DND-41 (cell line): ENCODE measurements around the gene ZNF566.

Source experiments
- ATAC-seq: fragments of 200-7000 bp; cut with Tn5 transposase; 3 replicates; pipeline ENCODE4 v1.9.1; 2021; ENCODE audit warnings: low read depth; ENCODE audit not compliant: insufficient read depth
- DNase-seq: peaks from one replicate; pipeline ENCODE4 v3.0.0-alpha.2; 2020
- H2AFZ ChIP-seq: 2 replicates; pipeline ENCODE4 v1.6.0; 2012; ENCODE audit warnings: low read depth, low read length
- H3K27ac ChIP-seq: 2 replicates; pipeline ENCODE4 v1.5.1; 2012; ENCODE audit warnings: low read length, inconsistent platforms
- H3K27me3 ChIP-seq: fragments of 200-600 bp; sonication (generic); 2 replicates; pipeline ENCODE4 v1.6.0; 2012; ENCODE audit warnings: low read length, mild to moderate bottlenecking, inconsistent platforms; ENCODE audit not compliant: insufficient read depth, poor library complexity
- H3K36me3 ChIP-seq: 2 replicates; pipeline ENCODE4 v1.5.1; 2012; ENCODE audit warnings: low read length, inconsistent platforms; ENCODE audit not compliant: insufficient read depth
- H3K4me1 ChIP-seq: 2 replicates; pipeline ENCODE4 v1.5.1; 2012; ENCODE audit warnings: mild to moderate bottlenecking, low read length; ENCODE audit not compliant: insufficient read depth
- H3K4me2 ChIP-seq: 2 replicates; pipeline ENCODE4 v1.6.0; 2012; ENCODE audit warnings: mild to moderate bottlenecking, moderate library complexity, low read length, inconsistent platforms; ENCODE audit not compliant: insufficient read depth
- H3K4me3 ChIP-seq, 2 experiments: fragments of 200-600 bp in 1 of 2; shearing (Covaris generic) in 1 of 2; 2 replicates each; pipeline ENCODE4 v1.5.1; 2012 to 2016; ENCODE audit warnings: inconsistent platforms in 2 of 2, low read length in 2 of 2, mild to moderate bottlenecking in 2 of 2, low read depth in 1 of 2, moderate library complexity in 1 of 2
- H3K79me2 ChIP-seq: 2 replicates; pipeline ENCODE4 v1.6.0; 2012; ENCODE audit warnings: low read length, inconsistent platforms; ENCODE audit not compliant: insufficient read depth
- H3K9ac ChIP-seq: 2 replicates; pipeline ENCODE4 v1.6.0; 2012; ENCODE audit warnings: low read depth, mild to moderate bottlenecking, inconsistent platforms, low read length, moderate library complexity
- H3K9me3 ChIP-seq: 2 replicates; pipeline ENCODE4 v1.5.1; 2012; ENCODE audit warnings: low read length, moderate library complexity, mild to moderate bottlenecking, inconsistent platforms; ENCODE audit not compliant: insufficient read depth, severe bottlenecking
- H4K20me1 ChIP-seq: 2 replicates; pipeline ENCODE4 v1.6.0; 2012; ENCODE audit warnings: low read length; ENCODE audit not compliant: insufficient read depth
- CTCF ChIP-seq: IDR thresholded peaks from 2 replicates; pipeline ENCODE4 v1.5.1; 2012; ENCODE audit warnings: borderline replicate concordance, low read length, moderate library complexity, mild to moderate bottlenecking; ENCODE audit not compliant: poor library complexity, severe bottlenecking; ENCODE audit errors: extremely low read depth
- EZH2 ChIP-seq: IDR thresholded peaks from 3 replicates; pipeline ENCODE4 v1.6.1; 2012; ENCODE audit warnings: borderline replicate concordance, low read depth, mild to moderate bottlenecking, moderate library complexity, low read length, inconsistent platforms; ENCODE audit not compliant: severe bottlenecking

ZNF566 gene

GRCh38 chr19:36409841-36410240 is 79.5 kb downstream of the ZNF566 start:
- Histone ChIP-seq H3K27me3 (no peaks in the 10 kb centered on the region), H3K36me3 (peaks cover 86% of the 10 kb centered on the region), H3K4me2 (no peak overlapping the region), H2AFZ (no peak overlapping the region), H3K4me3 (no peak overlapping the region), H3K4me1 (no peaks in the 10 kb centered on the region), H3K9ac (no peak overlapping the region), H4K20me1 (0 out of 2 replicates have a peak, but pooled peaks cover 2% of the 10 kb centered on the region), H3K79me2 (peaks cover 71% of the 10 kb centered on the region), H3K27ac (no peak overlapping the region), H3K9me3 (no peaks in the 10 kb centered on the region)
- DNase-seq: no peak
- TF ChIP-seq EZH2: no peak
- no peak for TF ChIP-seq CTCF
- no peak for ATAC-seq

GRCh38 chr19:36408101-36408500 is 81.3 kb downstream of the ZNF566 start:
- TF ChIP-seq CTCF: no peak
- no peak for TF ChIP-seq EZH2
- Histone ChIP-seq H3K36me3 (peaks cover 95% of the 10 kb centered on the region), H3K79me2 (peaks cover 54% of the 10 kb centered on the region), H3K27ac (no peak overlapping the region), H3K27me3 (no peaks in the 10 kb centered on the region), H3K4me2 (no peak overlapping the region), H3K4me1 (no peaks in the 10 kb centered on the region), H3K4me3 (no peak overlapping the region), H2AFZ (no peak overlapping the region), H4K20me1 (0 out of 2 replicates have a peak, but pooled peaks cover 2% of the 10 kb centered on the region), H3K9me3 (peaks cover 4% of the 10 kb centered on the region), H3K9ac (no peak overlapping the region)
- ATAC-seq (no peak), DNase-seq (no peak)

- ATAC-seq: no peak
- H3K27ac ChIP-seq: no peak overlapping the region
- peaks cover 18% of the 10 kb centered on the region; the same call in 1 of the 2 replicates for H3K79me2 ChIP-seq
- H3K9ac ChIP-seq: no peak overlapping the region
- peaks cover 7% of the 10 kb centered on the region for H3K9me3 ChIP-seq
- no peak overlapping the region for H3K4me2 ChIP-seq
- H3K4me3 ChIP-seq: no peak overlapping the region
- TF ChIP-seq CTCF: no peak
- no peak for TF ChIP-seq EZH2
- no peak for DNase-seq
- no peak overlapping the region for H2AFZ ChIP-seq
- 0 out of 2 replicates have a peak, but pooled peaks cover 2% of the 10 kb centered on the region for H4K20me1 ChIP-seq
- no peaks in the 10 kb centered on the region for H3K27me3 ChIP-seq
- peaks cover 94% of the 10 kb centered on the region for H3K36me3 ChIP-seq
- H3K4me1 ChIP-seq: no peaks in the 10 kb centered on the region
Measured at GRCh38 chr19:36404498-36404897, 84.9 kb downstream of the ZNF566 start.

- DNase-seq: no peak
- no peak overlapping the region for H3K4me2 ChIP-seq
- H3K4me3 ChIP-seq: no peak overlapping the region
- H3K27ac ChIP-seq: no peak overlapping the region
- H3K79me2 ChIP-seq: no peaks in the 10 kb centered on the region
- ATAC-seq: no peak
- no peak overlapping the region for H2AFZ ChIP-seq
- H3K4me1 ChIP-seq: no peaks in the 10 kb centered on the region
- no peaks in the 10 kb centered on the region for H3K27me3 ChIP-seq
- H3K9me3 ChIP-seq: peaks cover 17% of the 10 kb centered on the region
- no peaks in the 10 kb centered on the region for H4K20me1 ChIP-seq
- TF ChIP-seq CTCF: no peak
- TF ChIP-seq EZH2: no peak
- no peak overlapping the region for H3K9ac ChIP-seq
- peaks cover 98% of the 10 kb centered on the region for H3K36me3 ChIP-seq
Measured at GRCh38 chr19:36401475-36401874, 87.9 kb downstream of the ZNF566 start.
